Osteocyte (in vitro differentiated cells): Measurements from ENCODE around the gene SH3PXD2A. TPM values are rescaled to one million over a fixed set of nuclear protein-coding genes. Genes with fewer than 3 reads are reported as not detected.

Experiments used
- DNase-seq: peaks from one replicate; pipeline ENCODE4 v3.0.0; 2021; ENCODE audit warnings: mixed read lengths; ENCODE audit not compliant: unreplicated experiment; ENCODE audit errors: extremely low spot score
- H3K27ac Mint-ChIP-seq: one replicate; pipeline ENCODE4 v1.8.0; 2021; ENCODE audit warnings: mild to moderate bottlenecking, mixed read lengths; ENCODE audit not compliant: unreplicated experiment
- H3K27me3 Mint-ChIP-seq: one replicate; pipeline ENCODE4 v1.8.0; 2021; ENCODE audit warnings: mixed read lengths; ENCODE audit not compliant: unreplicated experiment
- H3K36me3 Mint-ChIP-seq: one replicate; pipeline ENCODE4 v1.8.0; 2021; ENCODE audit warnings: mixed read lengths; ENCODE audit not compliant: unreplicated experiment
- H3K4me1 Mint-ChIP-seq: one replicate; pipeline ENCODE4 v1.8.0; 2021; ENCODE audit warnings: mixed read lengths; ENCODE audit not compliant: unreplicated experiment
- H3K4me3 Mint-ChIP-seq: one replicate; pipeline ENCODE4 v1.8.0; 2021; ENCODE audit warnings: mild to moderate bottlenecking, moderate library complexity, mixed read lengths; ENCODE audit not compliant: unreplicated experiment
- H3K9me3 Mint-ChIP-seq: one replicate; pipeline ENCODE4 v1.8.0; 2021; ENCODE audit warnings: mixed read lengths; ENCODE audit not compliant: unreplicated experiment
- total RNA-seq: library from RNA; stranded (reverse); gene quantifications from 2 replicates; pipeline ENCODE4 v1.2.1, GENCODE V29; 2021
- TF ChIP-seq, protein P1 (sequence below): fragments of 200-600 bp; sonication (generic); IDR thresholded peaks from 2 replicates; pipeline ENCODE4 v1.5.0; 2021; ENCODE audit warnings: antibody characterized with exemption, mild to moderate bottlenecking, moderate library complexity

The SH3PXD2A gene
- total RNA-seq, 1 donor from 2014 or later: 43.0 TPM

DNA sequence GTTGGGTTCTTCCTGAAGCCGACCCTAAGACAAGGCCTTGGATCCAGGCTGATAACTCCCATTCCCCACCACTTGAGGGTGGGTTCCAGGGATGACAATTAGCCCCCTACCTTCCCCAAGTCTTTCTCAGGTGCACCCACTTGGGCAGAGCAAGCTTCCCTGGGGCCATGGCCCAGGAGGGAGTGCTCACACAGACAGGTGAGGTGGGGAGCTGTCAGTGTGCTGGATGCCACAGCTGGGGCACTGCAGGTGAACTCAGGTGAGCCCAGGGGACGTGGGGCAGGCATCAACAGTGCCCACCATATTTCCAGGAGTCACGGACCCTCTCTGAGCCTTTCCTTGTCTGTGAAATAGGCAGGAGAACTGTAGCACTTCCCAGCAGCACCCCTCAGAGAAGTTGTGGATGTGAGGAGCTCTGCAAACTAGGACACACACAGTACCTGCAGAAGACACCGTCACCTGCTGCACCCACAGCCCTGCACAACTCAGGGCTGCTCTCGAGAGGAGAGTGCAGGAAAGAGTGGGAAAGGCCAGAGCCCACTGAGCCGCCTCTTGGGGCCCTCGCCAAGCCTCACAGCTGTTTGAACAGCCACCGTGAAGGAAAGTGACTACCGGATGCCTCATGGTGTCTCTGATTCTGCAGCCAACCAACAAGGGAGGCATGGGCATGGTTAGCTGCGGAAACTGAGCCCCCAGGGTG is 17.9 kb downstream of the SH3PXD2A start:
- no peak overlapping the region for H3K4me3 Mint-ChIP-seq

DNA sequence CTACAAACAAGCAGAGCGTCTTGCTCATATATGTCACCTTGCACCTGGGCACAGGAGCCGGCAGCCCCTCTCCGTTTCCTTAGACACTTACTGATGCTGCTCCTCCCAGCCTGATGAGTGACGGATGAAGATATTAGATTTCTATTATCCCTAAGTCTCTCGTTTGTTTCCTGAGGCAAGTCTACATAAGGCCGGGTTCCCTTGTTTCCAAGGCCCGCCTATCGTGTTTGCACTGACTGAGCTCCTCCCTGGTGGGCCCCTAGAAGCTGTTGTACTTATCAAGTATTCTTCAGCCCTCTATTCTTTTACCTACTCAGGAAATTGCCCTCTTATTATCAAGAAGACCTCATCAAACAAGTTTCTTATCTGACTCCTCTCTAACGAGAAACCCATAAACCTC is 18.5 kb downstream of the SH3PXD2A start:
- no peak overlapping the region for H3K4me3 Mint-ChIP-seq
- no peaks in the 10 kb centered on the region for H3K27me3 Mint-ChIP-seq
- H3K36me3 Mint-ChIP-seq: no peaks in the 10 kb centered on the region
- H3K27ac Mint-ChIP-seq: no peak overlapping the region
- no peaks in the 10 kb centered on the region for H3K9me3 Mint-ChIP-seq
- no peak for DNase-seq
- peaks cover 12% of the 10 kb centered on the region for H3K4me1 Mint-ChIP-seq
- TF ChIP-seq, protein P1, sequence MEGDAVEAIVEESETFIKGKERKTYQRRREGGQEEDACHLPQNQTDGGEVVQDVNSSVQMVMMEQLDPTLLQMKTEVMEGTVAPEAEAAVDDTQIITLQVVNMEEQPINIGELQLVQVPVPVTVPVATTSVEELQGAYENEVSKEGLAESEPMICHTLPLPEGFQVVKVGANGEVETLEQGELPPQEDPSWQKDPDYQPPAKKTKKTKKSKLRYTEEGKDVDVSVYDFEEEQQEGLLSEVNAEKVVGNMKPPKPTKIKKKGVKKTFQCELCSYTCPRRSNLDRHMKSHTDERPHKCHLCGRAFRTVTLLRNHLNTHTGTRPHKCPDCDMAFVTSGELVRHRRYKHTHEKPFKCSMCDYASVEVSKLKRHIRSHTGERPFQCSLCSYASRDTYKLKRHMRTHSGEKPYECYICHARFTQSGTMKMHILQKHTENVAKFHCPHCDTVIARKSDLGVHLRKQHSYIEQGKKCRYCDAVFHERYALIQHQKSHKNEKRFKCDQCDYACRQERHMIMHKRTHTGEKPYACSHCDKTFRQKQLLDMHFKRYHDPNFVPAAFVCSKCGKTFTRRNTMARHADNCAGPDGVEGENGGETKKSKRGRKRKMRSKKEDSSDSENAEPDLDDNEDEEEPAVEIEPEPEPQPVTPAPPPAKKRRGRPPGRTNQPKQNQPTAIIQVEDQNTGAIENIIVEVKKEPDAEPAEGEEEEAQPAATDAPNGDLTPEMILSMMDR: no peak

More for the DNA sequence above, 17.9 kb downstream of the SH3PXD2A start:
- Mint-ChIP-seq H3K9me3 (no peaks in the 10 kb centered on the region), H3K36me3 (no peaks in the 10 kb centered on the region), H3K27ac (no peak overlapping the region), H3K4me1 (peaks cover 12% of the 10 kb centered on the region), H3K27me3 (no peaks in the 10 kb centered on the region)
- no peak for DNase-seq
- TF ChIP-seq, protein P1: no peak

DNA sequence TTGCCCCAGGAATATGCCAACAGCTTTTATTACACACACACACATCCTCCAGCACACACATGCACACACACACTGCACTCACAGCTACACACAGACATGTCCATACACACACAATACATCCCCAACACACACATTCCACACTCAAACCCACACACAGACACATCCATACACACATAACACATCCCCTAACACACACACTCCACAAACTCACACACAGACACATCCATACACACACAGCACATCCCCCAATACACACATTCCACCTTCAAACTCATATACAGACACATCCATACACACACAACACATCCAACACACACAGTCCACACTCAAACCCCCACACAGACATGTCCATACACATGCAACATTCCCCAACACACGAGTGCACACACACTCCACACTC is 19.1 kb downstream of the SH3PXD2A start:
- no peak for DNase-seq
- no peak overlapping the region for H3K4me3 Mint-ChIP-seq
- TF ChIP-seq, protein P1: no peak
- H3K9me3 Mint-ChIP-seq: no peaks in the 10 kb centered on the region
- no peak overlapping the region for H3K27ac Mint-ChIP-seq
- H3K36me3 Mint-ChIP-seq: no peaks in the 10 kb centered on the region
- peaks cover 12% of the 10 kb centered on the region for H3K4me1 Mint-ChIP-seq
- H3K27me3 Mint-ChIP-seq: no peaks in the 10 kb centered on the region

DNA sequence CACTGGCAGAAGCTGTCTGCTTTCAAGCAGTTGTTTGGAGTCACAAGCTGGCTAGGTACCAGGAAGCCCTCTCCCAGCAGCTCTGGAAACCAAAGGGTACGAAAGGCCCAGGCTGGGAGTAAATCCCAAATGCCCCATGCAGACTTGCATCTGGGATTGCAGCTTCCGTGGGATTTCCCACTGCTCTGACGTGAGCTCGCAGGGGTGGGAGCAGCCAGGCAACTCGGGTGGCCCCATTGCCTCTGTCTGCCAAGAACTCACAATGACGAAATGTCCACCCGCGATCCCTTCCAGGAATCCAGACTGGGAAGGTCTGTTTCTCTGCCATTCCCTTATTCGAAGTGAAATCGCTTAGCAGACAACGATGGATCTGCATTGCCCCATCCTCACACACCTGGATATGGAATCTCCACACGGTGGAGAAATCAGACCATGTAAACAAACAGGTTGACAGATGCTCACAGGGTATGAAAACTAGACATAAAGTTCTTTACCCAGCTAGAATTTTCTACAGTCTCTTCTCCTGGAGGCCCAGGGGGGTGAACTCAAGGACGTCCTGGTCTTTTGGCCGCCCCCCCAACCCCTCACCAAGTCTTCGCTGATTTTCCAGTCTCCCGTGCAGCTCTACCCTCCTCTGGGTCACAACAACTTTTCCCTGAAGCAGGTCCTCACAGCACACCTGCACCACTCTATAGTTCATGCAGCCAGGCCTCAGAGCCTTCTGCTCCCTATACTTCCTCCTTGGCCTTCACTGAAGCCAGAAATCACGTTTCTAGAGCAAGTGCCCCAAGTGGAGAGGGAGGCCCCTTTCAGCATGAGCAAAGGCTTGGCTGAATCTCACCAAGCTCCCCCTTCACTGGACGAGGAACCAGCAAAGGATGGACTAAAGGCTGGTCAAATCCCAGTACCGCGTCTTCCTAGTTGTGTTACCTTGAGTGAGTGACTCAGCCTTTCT is 20.0 kb downstream of the SH3PXD2A start:
- Mint-ChIP-seq H3K4me1 (peaks cover 13% of the 10 kb centered on the region), H3K36me3 (no peaks in the 10 kb centered on the region), H3K9me3 (no peaks in the 10 kb centered on the region), H3K4me3 (no peak overlapping the region), H3K27me3 (peaks cover 3% of the 10 kb centered on the region), H3K27ac (no peak overlapping the region)
- TF ChIP-seq, protein P1: no peak
- no peak for DNase-seq
